ENCODE results near the gene OR7G1.

DNA sequence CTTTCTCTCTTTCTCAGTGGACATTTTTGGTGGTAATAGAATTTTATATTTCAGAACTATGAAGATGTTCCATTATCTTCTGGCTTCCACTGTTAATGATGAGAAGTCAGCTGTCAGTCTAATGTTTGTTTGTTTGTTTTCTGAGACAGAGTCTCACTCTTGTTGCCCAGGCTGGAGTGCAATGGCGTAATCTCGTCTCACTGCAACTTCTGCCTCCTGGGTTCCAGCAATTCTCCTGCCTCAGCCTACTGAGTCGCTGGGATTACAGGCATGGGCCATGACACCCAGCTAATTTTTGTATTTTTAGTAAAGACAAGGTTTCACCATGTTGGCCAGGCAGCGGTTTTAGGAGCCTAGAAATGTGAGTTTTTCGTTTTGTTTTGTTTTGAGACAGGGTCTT, 29.4 kb upstream of the OR7G1 start:
- TF ChIP-seq, protein P1, sequence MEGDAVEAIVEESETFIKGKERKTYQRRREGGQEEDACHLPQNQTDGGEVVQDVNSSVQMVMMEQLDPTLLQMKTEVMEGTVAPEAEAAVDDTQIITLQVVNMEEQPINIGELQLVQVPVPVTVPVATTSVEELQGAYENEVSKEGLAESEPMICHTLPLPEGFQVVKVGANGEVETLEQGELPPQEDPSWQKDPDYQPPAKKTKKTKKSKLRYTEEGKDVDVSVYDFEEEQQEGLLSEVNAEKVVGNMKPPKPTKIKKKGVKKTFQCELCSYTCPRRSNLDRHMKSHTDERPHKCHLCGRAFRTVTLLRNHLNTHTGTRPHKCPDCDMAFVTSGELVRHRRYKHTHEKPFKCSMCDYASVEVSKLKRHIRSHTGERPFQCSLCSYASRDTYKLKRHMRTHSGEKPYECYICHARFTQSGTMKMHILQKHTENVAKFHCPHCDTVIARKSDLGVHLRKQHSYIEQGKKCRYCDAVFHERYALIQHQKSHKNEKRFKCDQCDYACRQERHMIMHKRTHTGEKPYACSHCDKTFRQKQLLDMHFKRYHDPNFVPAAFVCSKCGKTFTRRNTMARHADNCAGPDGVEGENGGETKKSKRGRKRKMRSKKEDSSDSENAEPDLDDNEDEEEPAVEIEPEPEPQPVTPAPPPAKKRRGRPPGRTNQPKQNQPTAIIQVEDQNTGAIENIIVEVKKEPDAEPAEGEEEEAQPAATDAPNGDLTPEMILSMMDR (IDR thresholded peaks at IDR 0.05) = no peak
- no peak for TF ChIP-seq POLR2A (IDR thresholded peaks at IDR 0.05)
